Adrenal gland (tissue), 5 donors: ENCODE data around the gene MUTYH.

Experiments
- POLR2A ChIP-seq, 2 donors: fragments of 450-650 bp; IDR thresholded peaks; one replicate each; pipeline ENCODE4 v1.6.1; 2017; ENCODE audit warnings: antibody characterized with exemption in 2 of 2, mild to moderate bottlenecking in 2 of 2, moderate library complexity in 1 of 2
- TF ChIP-seq, protein P1 (sequence below), 6 experiments: fragments of 450-650 bp in 4 of 6; fragments of 200-600 bp in 2 of 6; sonication (generic) in 1 of 6; IDR thresholded peaks; 1 replicate in 5 of 6; 2 replicates in 1 of 6; pipeline versions ENCODE4 v1.5.1 to v1.8.0; 2016 to 2021; ENCODE audit warnings: antibody characterized with exemption in 6 of 6, mild to moderate bottlenecking in 2 of 6, moderate library complexity in 1 of 6
- donor health status: DM: no; HTN: no; CAD: no.

- TF ChIP-seq, protein P1, sequence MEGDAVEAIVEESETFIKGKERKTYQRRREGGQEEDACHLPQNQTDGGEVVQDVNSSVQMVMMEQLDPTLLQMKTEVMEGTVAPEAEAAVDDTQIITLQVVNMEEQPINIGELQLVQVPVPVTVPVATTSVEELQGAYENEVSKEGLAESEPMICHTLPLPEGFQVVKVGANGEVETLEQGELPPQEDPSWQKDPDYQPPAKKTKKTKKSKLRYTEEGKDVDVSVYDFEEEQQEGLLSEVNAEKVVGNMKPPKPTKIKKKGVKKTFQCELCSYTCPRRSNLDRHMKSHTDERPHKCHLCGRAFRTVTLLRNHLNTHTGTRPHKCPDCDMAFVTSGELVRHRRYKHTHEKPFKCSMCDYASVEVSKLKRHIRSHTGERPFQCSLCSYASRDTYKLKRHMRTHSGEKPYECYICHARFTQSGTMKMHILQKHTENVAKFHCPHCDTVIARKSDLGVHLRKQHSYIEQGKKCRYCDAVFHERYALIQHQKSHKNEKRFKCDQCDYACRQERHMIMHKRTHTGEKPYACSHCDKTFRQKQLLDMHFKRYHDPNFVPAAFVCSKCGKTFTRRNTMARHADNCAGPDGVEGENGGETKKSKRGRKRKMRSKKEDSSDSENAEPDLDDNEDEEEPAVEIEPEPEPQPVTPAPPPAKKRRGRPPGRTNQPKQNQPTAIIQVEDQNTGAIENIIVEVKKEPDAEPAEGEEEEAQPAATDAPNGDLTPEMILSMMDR (IDR thresholded peaks at IDR 0.05): no peak
- no peak for TF ChIP-seq POLR2A (IDR thresholded peaks at IDR 0.05)
These were observed 11.3 kb upstream of the MUTYH start for GRCh38 chr1:45351508-45351907.
